ENCODE data around the gene OR10H4.
"Not testable (repeated sequence)": the region's sequence is repeated elsewhere in the genome, so short reads cannot be mapped to it uniquely, and the experiment has no call there.

The OR10H4 gene

GRCh38 chr19:15976836-15977689, 28.3 kb downstream of the OR10H4 start:
- Mint-ChIP-seq H3K27me3 (peaks cover 28% of the 10 kb centered on the region), H3K36me3 (peaks cover 3% of the 10 kb centered on the region), H3K4me3 (no peak overlapping the region), H3K9me3 (ENCODE audit: low read depth) (peaks cover 6% of the 10 kb centered on the region), H3K4me1 (ENCODE audit: low read depth) (no peaks in the 10 kb centered on the region), H3K27ac (no peak overlapping the region)

- no peaks in the 10 kb centered on the region for H3K4me1 Mint-ChIP-seq (ENCODE audit: low read depth)
- H3K36me3 Mint-ChIP-seq: peaks cover 3% of the 10 kb centered on the region
- peaks cover 26% of the 10 kb centered on the region for H3K27me3 Mint-ChIP-seq
- H3K4me3 Mint-ChIP-seq: no peak overlapping the region
- no peak overlapping the region for H3K27ac Mint-ChIP-seq
- peaks cover 6% of the 10 kb centered on the region for H3K9me3 Mint-ChIP-seq (ENCODE audit: low read depth)
Measured at GRCh38 chr19:15977690-15978089, 28.9 kb downstream of the OR10H4 start.

GRCh38 chr19:15979293-15979692, 30.5 kb downstream of the OR10H4 start:
- Mint-ChIP-seq H3K36me3 (peaks cover 9% of the 10 kb centered on the region), H3K27ac (no peak overlapping the region), H3K27me3 (peaks cover 23% of the 10 kb centered on the region), H3K4me1 (ENCODE audit: low read depth) (no peaks in the 10 kb centered on the region), H3K9me3 (ENCODE audit: low read depth) (peaks cover 11% of the 10 kb centered on the region), H3K4me3 (no peak overlapping the region)

- H3K9me3 Mint-ChIP-seq (ENCODE audit: low read depth); H3K27ac Mint-ChIP-seq; H3K4me3 Mint-ChIP-seq; H3K4me1 Mint-ChIP-seq (ENCODE audit: low read depth); H3K36me3 Mint-ChIP-seq: not testable (repeated sequence)
- H3K27me3 Mint-ChIP-seq: peaks cover 23% of the 10 kb centered on the region
Measured at GRCh38 chr19:15985831-15986230, 37.0 kb downstream of the OR10H4 start.

GRCh38 chr19:15986701-15987100, 37.9 kb downstream of the OR10H4 start:
- Mint-ChIP-seq H3K4me3 (no peak overlapping the region), H3K27me3 (peaks cover 29% of the 10 kb centered on the region), H3K27ac (no peak overlapping the region)

GRCh38 chr19:15989889-15990288, 41.1 kb downstream of the OR10H4 start:
- peaks cover 2% of the 10 kb centered on the region for H3K4me1 Mint-ChIP-seq (ENCODE audit: low read depth)
- no peaks in the 10 kb centered on the region for H3K36me3 Mint-ChIP-seq
- H3K27ac Mint-ChIP-seq: no peak overlapping the region
- H3K4me3 Mint-ChIP-seq: no peak overlapping the region
- H3K27me3 Mint-ChIP-seq: peaks cover 28% of the 10 kb centered on the region
- peaks cover 3% of the 10 kb centered on the region for H3K9me3 Mint-ChIP-seq (ENCODE audit: low read depth)

More at GRCh38 chr19:15986701-15987100, 37.9 kb downstream of the OR10H4 start:
- H3K4me1 Mint-ChIP-seq (ENCODE audit: low read depth): peaks cover 2% of the 10 kb centered on the region
- peaks cover 8% of the 10 kb centered on the region for H3K36me3 Mint-ChIP-seq
- H3K9me3 Mint-ChIP-seq (ENCODE audit: low read depth): peaks cover 11% of the 10 kb centered on the region

GRCh38 chr19:15991602-15992001, 42.8 kb downstream of the OR10H4 start:
- peaks cover 11% of the 10 kb centered on the region for H3K9me3 Mint-ChIP-seq (ENCODE audit: low read depth)
- no peak overlapping the region for H3K4me3 Mint-ChIP-seq
- peaks cover under 1% of the 10 kb centered on the region for H3K36me3 Mint-ChIP-seq
- no peaks in the 10 kb centered on the region for H3K4me1 Mint-ChIP-seq (ENCODE audit: low read depth)
- peaks cover 28% of the 10 kb centered on the region for H3K27me3 Mint-ChIP-seq
- H3K27ac Mint-ChIP-seq: no peak overlapping the region

- Mint-ChIP-seq H3K36me3 (peaks cover 4% of the 10 kb centered on the region), H3K4me3 (no peak overlapping the region), H3K4me1 (ENCODE audit: low read depth) (no peaks in the 10 kb centered on the region), H3K27ac (no peak overlapping the region), H3K27me3 (peaks cover 28% of the 10 kb centered on the region), H3K9me3 (ENCODE audit: low read depth) (peaks cover 14% of the 10 kb centered on the region)
Measured at GRCh38 chr19:15992014-15992413, 43.2 kb downstream of the OR10H4 start.

- H3K27ac Mint-ChIP-seq: no peak overlapping the region
- H3K9me3 Mint-ChIP-seq (ENCODE audit: low read depth): peaks cover 14% of the 10 kb centered on the region
Measured at GRCh38 chr19:15995536-15995935, 46.7 kb downstream of the OR10H4 start.

GRCh38 chr19:15998166-15998565, 49.4 kb downstream of the OR10H4 start:
- peaks cover 10% of the 10 kb centered on the region for H3K9me3 Mint-ChIP-seq (ENCODE audit: low read depth)
- peaks cover 7% of the 10 kb centered on the region for H3K36me3 Mint-ChIP-seq
- H3K4me3 Mint-ChIP-seq: no peak overlapping the region
- H3K4me1 Mint-ChIP-seq (ENCODE audit: low read depth): peaks cover 25% of the 10 kb centered on the region
- H3K27ac Mint-ChIP-seq: no peak overlapping the region
- peaks cover 2% of the 10 kb centered on the region for H3K27me3 Mint-ChIP-seq

More at GRCh38 chr19:15995536-15995935, 46.7 kb downstream of the OR10H4 start:
- peaks cover 1% of the 10 kb centered on the region for H3K4me1 Mint-ChIP-seq (ENCODE audit: low read depth)
- no peak overlapping the region for H3K4me3 Mint-ChIP-seq
- H3K27me3 Mint-ChIP-seq: peaks cover 14% of the 10 kb centered on the region
- peaks cover 4% of the 10 kb centered on the region for H3K36me3 Mint-ChIP-seq
